ENCODE measurements around the gene N4BP2L2. TPM values are rescaled to one million over a fixed set of nuclear protein-coding genes. Genes with fewer than 3 reads are reported as not detected.

Gene N4BP2L2
- total and polyA plus RNA-seq, 9 of the 15 experiments (the other 6 are each of a cell fraction or from before 2014, with no cell fraction given): 33.9 to 76.4 (median 48.7) TPM

DNA sequence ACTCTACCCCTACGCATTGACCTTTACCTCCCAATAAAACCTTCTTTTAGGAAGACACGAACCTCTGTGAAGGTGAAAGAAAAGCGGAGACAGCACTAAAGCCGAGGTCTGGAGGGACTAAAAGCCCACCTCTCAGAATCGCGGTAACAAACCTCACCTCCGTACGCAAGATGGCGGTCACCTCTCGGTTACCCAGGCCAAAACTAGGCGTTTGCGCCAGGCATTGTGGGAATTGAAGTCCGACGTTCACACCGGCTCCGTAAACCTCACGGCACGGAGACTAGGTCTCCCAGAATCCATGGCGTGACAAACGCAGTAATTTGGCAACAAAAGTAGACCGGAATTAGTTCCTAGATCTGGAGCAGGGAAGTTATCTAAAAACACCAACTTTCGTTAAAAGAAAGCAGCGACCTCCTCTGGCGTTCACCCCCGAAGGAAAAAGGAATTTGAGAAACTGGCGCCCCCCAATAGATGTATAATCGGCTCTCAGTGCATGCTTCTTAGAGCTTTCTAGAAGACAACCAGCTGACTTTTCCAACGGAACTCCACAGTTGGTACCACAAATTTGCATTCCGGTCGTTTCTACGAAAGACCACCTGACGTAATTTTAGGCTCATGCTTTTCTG, at the start of gene N4BP2L2 (continued):
- TF ChIP-seq, protein P1, sequence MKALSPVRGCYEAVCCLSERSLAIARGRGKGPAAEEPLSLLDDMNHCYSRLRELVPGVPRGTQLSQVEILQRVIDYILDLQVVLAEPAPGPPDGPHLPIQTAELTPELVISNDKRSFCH (CRISPR knock-in tag; IDR thresholded peaks at IDR 0.05): no peak
- TF ChIP-seq, protein P1 (tag; IDR thresholded peaks at IDR 0.05): peak; percentile 35; the same call in 1 of the 2 replicates
- TF ChIP-seq PRMT5 (CRISPR knock-in tag; IDR thresholded peaks at IDR 0.05): no peak
- TF ChIP-seq RFX5 (IDR thresholded peaks at IDR 0.05; ENCODE audit: low read depth, low read length): no peak
- no peak for TF ChIP-seq ZSCAN29 (IDR thresholded peaks at IDR 0.05)
- TF ChIP-seq ZFX (CRISPR knock-in tag; IDR thresholded peaks at IDR 0.05): peak; percentile 83
- no peak for TF ChIP-seq BRD4 (IDR thresholded peaks at IDR 0.05)
- TF ChIP-seq NR2C1 (IDR thresholded peaks at IDR 0.05): peak; percentile 90
- peak; percentile 96 for TF ChIP-seq NR2C1 (tag; IDR thresholded peaks at IDR 0.05)
- no peak for TF ChIP-seq EZH2 (IDR thresholded peaks at IDR 0.05; ENCODE audit: borderline replicate concordance, low read depth, low read length)
- TF ChIP-seq, protein P2, sequence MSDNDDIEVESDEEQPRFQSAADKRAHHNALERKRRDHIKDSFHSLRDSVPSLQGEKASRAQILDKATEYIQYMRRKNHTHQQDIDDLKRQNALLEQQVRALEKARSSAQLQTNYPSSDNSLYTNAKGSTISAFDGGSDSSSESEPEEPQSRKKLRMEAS (CRISPR knock-in tag; IDR thresholded peaks at IDR 0.05): 0 out of 2 replicates have a peak, but pooled peaks have one; percentile 29
- no peak for TF ChIP-seq POLR3A (IDR thresholded peaks at IDR 0.05; ENCODE audit: borderline replicate concordance, extremely low read depth, insufficient read depth, insufficient read length)
- no peak for TF ChIP-seq CTBP1 (IDR thresholded peaks at IDR 0.05; ENCODE audit: borderline replicate concordance)
- TF ChIP-seq, protein P3, sequence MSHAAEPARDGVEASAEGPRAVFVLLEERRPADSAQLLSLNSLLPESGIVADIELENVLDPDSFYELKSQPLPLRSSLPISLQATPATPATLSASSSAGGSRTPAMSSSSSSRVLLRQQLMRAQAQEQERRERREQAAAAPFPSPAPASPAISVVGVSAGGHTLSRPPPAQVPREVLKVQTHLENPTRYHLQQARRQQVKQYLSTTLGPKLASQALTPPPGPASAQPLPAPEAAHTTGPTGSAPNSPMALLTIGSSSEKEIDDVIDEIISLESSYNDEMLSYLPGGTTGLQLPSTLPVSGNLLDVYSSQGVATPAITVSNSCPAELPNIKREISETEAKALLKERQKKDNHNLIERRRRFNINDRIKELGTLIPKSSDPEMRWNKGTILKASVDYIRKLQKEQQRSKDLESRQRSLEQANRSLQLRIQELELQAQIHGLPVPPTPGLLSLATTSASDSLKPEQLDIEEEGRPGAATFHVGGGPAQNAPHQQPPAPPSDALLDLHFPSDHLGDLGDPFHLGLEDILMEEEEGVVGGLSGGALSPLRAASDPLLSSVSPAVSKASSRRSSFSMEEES (CRISPR knock-in tag; IDR thresholded peaks at IDR 0.05): no peak
- TF ChIP-seq, protein P4, sequence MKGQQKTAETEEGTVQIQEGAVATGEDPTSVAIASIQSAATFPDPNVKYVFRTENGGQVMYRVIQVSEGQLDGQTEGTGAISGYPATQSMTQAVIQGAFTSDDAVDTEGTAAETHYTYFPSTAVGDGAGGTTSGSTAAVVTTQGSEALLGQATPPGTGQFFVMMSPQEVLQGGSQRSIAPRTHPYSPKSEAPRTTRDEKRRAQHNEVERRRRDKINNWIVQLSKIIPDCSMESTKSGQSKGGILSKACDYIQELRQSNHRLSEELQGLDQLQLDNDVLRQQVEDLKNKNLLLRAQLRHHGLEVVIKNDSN (CRISPR knock-in tag; IDR thresholded peaks at IDR 0.05): no peak
- TF ChIP-seq, protein P5, sequence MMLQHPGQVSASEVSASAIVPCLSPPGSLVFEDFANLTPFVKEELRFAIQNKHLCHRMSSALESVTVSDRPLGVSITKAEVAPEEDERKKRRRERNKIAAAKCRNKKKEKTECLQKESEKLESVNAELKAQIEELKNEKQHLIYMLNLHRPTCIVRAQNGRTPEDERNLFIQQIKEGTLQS (IDR thresholded peaks at IDR 0.05): no peak
- TF ChIP-seq, protein P5 (CRISPR knock-in tag; conservative IDR thresholded peaks at IDR 0.05): no peak
- TF ChIP-seq CC2D1A (IDR thresholded peaks at IDR 0.05): no peak
- no peak for TF ChIP-seq ATF1 (CRISPR knock-in tag; IDR thresholded peaks at IDR 0.05)
- TF ChIP-seq ATF1 (tag; IDR thresholded peaks at IDR 0.05): peak; percentile 90
- TF ChIP-seq ZNF431 (CRISPR knock-in tag; IDR thresholded peaks at IDR 0.05): no peak
- TF ChIP-seq CREB1 (IDR thresholded peaks at IDR 0.05): peak; percentile 61
- 0 out of 2 replicates have a peak, but pooled peaks have one; percentile 49 for TF ChIP-seq CREB1 (CRISPR knock-in tag; IDR thresholded peaks at IDR 0.05)
- no peak for TF ChIP-seq HLTF (IDR thresholded peaks at IDR 0.05)
- peak; percentile 70 for TF ChIP-seq NFRKB (IDR thresholded peaks at IDR 0.05; ENCODE audit: low read depth)
- TF ChIP-seq ZNF444 (CRISPR knock-in tag; IDR thresholded peaks at IDR 0.05): no peak
- peak in 1 of 2 experiments; percentile 81; a peak in 2 of 3 replicates for TF ChIP-seq CBX3 (IDR thresholded peaks at IDR 0.05; ENCODE audit: borderline replicate concordance in 1 of 2, low read length in 2 of 2)
- peak; percentile 14; the same call in 1 of the 2 replicates for TF ChIP-seq ZNF316 (IDR thresholded peaks at IDR 0.05)
- no peak for TF ChIP-seq SMAD3 (CRISPR knock-in tag; conservative IDR thresholded peaks at IDR 0.05)
- TF ChIP-seq ARID2 (IDR thresholded peaks at IDR 0.05): no peak
